GM18507 (cell line): ENCODE results near the gene RAPGEF2.
"Not testable (repeated sequence)": the region's sequence is repeated elsewhere in the genome, so short reads cannot be mapped to it uniquely, and the experiment has no call there.

Experiments
- DNase-seq: peaks from one replicate; pipeline ENCODE4 v3.0.0; 2011; ENCODE audit warnings: low read depth; ENCODE audit not compliant: insufficient read length; ENCODE audit errors: extremely low spot score
- FAIRE-seq: peaks from 2 replicates; lab custom pipeline; 2011; peaks lifted over from hg19 to GRCh38; lab: Jason Lieb, UNC

Gene RAPGEF2

DNA sequence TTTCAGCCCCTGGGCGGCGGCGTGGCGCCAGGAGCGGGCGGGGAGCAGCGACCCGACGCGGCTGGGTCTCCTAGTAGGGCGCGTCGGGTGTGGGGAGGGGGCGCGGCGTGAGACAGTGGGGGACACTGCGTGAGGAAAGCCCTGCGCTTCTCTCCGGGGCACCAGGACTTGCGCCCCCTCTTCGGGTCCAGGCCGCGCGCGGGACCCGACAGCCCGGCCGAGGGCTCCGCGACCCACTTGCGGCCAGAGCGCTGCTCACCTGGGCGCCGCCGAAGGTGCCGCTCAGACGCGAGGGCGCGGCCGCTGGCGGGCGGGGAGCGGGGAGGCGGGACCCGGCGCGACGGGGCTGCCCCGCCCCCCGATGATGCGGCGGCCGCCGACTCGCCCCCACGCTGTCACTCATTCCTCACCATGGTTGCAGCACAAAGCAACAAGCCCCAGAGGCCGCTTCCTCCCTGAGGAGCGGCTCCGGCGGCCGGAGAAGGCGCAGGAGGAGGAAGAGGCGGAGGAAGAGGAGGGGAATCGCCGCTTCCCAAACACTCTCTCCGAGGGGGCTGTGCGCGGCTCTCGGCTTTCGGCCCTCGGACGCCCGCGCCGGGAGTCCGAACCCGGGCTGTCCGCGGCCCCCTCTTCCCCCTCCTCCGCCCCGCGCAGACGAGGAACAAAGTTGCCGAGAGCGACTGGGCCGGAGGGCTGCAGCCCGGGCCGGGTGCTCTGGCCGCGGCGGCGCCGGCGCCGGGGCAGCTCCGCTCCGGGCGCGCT, at the start of gene RAPGEF2:
Gene RAPGEF2 (plus strand): TSS at position 458 of the 762 bp plus-strand sequence. CDS start 1,084 bp downstream, outside the sequence.
- FAIRE-seq, result peak; percentile 93
- peak; percentile 91 for DNase-seq

DNA sequence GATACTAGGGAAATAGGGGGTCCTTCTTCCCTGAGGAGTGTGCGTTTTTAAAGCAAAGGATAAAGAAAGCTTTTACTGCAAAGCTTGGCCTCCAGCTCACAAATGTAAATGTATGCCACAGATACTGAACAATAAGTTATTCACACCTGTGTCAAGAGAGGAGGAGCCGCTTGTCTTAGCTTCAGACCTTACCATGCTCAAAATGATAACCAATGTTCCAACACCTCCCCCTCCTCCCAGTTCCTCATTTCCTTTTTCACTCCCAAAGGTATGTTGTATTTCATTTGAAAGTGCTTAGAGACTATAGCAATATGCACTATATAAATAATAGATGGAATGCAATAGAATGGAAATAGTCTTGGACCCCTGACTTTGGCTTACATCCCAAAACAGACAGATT, 47.0 kb upstream of the RAPGEF2 start:
- FAIRE-seq (peak; percentile 45), DNase-seq (no peak)

DNA sequence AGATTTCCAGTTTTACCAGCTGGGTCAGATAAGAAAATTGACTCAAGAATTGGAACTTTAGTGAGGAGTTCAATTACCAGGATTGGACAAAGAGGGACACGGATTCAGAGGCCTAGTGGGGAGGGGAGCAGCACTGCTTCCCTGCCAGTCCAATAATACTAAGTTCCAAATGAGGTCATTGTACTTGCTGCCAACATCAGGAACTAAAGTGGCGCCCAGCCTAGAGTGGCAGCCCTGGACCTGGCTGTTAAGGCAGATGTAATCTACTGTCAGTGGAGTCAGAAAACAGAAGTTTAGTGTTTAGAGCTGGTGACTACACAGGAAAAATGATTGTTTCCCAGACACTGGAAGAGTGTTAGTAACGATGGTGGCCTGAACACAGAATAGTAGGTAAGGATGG, 42.7 kb upstream of the RAPGEF2 start:
- no peak for DNase-seq
- no peak for FAIRE-seq

- DNase-seq (no peak), FAIRE-seq (peak; percentile 71)
These were observed 40.5 kb upstream of the RAPGEF2 start for GRCh38 chr4:159062381-159062780.

DNA sequence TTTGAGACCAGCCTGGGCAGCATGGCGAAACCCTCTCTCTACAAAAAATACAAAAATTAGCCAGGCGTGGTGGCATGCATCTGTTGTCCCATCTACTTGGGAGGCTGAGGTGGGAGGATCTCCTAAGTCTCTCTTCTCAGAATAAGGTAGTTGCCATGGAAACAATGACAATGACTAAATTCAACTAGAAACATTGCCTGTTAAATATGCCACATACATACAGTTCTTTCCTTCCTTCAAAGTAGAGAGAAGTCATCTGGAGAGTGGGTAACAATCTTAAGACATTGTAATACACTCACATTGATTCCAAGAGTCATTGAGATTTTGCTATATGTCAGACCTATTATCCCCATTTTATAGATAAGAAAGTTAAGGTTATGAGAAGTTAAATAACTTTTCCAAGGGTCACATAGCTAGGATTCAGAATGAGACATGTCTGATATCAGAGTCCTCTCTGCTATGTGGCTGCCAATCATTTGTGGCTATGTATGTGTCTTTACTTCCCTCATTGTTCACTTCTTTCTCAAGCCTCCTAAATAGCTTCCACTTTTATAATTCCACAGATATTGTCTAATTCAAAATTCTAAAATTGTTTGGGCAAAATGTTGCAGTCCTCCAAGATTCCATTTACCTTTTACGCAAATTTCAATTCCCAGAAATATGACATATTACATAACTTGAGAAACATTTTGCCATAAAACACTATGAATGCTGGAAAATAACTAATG, 37.2 kb upstream of the RAPGEF2 start:
- no peak for FAIRE-seq

GRCh38 chr4:159068139-159068538, 34.7 kb upstream of the RAPGEF2 start:
- FAIRE-seq, DNase-seq: not testable (repeated sequence)

More for the DNA sequence above, 37.2 kb upstream of the RAPGEF2 start:
- no peak for DNase-seq

- no peak for FAIRE-seq
- DNase-seq, result no peak
These were observed 33.0 kb upstream of the RAPGEF2 start for GRCh38 chr4:159069922-159070321.

DNA sequence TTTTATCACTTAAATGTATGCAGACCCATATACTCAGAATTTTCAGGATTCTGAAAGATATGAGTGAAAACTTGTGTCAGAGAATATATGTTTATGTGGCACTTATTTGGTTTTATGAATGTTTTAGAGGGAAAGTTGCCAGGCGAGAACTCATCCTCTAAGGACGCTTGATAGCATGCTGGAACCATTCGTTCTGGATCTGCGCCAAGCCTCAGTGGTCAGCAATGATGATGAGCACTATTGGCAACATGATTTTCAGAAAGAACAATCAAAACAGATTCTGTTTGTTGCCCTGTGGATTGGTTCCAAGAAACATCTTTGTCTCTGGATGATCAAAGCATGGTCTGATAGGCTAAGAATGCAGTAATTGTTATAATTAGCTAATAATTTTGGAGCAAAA, 32.1 kb upstream of the RAPGEF2 start:
- DNase-seq, result no peak
- no peak for FAIRE-seq

DNA sequence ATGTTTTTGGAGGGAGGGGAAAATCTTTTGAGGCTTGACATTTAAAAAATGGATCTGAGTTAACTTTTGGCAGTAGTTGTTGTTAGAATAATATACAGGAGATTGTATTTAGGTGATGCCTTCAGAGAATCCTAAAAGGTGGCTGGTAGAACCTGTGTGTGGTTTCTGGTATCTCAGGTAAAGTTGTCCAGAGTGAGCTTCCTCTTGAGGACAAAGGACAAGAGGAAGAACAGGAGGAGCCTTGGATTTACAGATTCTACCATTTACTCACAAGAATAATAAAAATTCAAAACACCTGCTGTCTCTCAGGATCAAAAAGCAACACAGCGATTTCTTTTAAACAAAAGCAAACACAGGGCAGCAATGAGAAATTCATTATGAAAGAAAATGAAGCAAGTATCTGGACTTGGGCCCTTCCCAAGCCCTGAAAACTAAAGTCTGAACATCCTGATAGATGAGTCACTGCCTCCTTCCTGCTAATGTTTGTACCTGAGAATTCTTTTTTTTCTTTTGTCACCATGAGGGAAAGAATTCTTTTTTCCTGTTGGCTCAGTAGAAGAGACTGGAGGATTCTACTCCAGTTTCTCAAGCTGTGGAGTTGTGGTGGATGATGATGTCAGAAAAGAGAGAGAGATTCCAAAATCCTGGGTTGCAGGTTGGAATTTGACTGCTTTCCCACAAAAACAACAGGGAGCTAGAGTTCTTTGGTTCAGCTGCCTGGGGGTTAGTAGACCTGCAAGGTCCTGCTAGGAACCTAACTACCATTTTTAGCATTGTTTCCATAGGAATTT, 31.5 kb upstream of the RAPGEF2 start:
- FAIRE-seq (no peak), DNase-seq (no peak)

DNA sequence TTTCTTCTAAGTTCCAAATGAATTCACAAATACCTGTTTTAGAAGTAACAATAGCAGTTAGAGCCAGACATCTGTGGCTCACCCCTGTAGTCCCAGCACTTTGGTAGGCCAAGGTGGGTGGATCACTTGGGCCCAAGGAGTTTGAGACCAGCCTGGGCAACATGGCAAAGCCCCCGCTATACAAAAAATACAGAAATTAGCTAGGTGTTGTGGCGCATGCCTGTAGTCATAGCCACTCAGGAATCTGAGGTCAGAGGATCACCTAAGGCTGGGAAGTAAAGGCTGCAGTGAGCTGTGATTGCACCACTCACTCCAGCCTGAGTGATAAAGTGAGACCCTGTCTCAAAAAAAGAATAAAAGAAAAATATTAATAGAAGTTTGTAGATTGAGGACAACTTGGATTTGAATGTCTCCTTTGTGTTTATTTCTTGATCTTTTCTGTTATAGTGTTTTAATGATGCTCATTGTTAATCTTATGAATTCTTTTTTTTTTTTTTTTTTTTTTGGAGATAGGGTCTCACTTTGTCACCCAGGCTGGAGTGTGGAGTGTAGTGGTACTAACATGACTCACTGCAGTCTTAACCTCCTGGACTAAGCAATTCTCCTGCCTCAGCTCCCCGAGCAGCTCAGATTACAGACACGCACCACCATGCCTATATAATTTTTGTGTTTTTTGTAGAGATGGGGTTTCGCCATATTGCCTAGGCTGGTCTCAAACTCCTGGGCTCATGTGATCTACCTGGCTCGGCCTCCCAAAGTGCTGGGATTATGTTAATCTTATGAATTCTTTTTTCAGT, 30.7 kb upstream of the RAPGEF2 start:
- FAIRE-seq, result no peak

GRCh38 chr4:159075531-159075932, 27.3 kb upstream of the RAPGEF2 start:
- FAIRE-seq (no peak), DNase-seq (no peak)

More for the DNA sequence above, 30.7 kb upstream of the RAPGEF2 start:
- DNase-seq, result no peak

GRCh38 chr4:159077018-159077417, 25.9 kb upstream of the RAPGEF2 start:
- DNase-seq, FAIRE-seq: not testable (repeated sequence)

DNA sequence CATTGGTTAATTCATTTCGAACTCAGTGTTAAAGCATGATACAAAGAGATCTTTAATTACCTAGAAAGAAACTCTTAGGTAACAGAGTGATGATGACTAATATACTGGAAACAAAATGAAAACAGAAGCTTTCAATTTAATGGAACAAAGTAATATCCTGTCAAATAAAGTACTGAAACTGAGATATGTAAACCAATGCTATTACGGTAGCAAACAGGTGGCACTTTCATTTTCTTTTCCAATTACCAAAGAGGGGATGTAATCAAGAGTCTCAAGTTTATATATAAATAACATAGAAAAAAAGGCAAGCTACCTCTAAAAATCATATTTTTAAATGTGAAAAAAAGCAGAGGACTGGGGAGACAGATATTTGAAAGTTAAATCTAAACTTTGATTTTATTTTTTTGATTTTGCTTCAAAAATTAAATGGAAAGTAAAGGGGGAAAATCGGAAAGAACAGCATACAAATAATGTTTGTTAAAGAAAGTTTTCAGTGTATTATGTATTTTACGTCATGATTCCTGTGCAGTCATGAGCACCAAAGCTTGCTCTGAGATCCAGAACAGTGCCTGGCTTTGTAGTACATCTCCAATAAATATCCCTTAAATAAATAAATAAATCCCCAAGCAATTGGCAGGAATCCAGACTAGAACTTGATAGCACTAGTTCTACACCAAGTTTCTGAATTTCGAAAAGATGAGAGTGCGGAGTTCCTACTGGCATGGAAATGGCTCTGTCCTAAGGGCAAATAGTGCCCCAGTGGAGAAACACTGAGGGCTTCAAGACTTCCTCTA, 25.0 kb upstream of the RAPGEF2 start:
- FAIRE-seq (peak; percentile 91), DNase-seq (peak; percentile 56)

DNA sequence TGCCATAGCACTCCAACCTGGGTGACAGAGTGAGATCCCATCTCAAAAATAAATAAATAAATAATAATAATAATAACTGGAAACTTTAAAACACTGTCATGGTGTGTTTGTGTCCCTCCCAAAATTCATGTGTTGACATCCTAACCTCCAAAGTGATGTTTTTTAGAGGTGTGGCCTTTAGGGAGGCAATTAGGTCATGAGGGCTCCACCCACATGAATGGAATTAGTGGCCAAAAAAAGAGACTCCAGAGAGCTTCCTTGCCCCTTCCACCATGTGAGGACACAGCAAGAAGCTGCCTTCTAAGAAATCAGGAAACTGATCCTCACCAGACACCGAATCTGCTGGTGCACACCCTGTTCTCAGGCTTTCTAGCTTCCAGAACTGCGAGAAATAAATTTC, 23.8 kb upstream of the RAPGEF2 start:
- FAIRE-seq (no peak), DNase-seq (no peak)

DNA sequence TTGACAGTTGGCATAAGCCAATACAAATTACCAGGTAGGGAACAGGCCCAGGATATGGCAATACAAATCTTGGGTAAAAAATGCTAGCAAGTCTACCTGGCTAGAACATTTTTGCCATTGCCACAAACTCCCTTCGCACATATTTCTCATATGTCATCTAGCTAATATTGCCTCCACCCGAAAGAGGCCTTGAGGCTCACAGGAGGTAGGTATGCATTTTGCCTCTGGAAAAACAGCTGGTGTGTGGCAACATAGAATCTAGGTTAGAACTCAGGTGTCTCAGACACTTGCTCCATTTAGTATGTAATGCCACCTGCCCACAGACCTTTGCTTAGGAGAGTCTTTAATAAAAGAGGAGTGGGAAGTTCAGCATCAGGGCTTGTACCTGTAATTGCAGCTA, 16.3 kb upstream of the RAPGEF2 start:
- FAIRE-seq (no peak), DNase-seq (no peak)

DNA sequence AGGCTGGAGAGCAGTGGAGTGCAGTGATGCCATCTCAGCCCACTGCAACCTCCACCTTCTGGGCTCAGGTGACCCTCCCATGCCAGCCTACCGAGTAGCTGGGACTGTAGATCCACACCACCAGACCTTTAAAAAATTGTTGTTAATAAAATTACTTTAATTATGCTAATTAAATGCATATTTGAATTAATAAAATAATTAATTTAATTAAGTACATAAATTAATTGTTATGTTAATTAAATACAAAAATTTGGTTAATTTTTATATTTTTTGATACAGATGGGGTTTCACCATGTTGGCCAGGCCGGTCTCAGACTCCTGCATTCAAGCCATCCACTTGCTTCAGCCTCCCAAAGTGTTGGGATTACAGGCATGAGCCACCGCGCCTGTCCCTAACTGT, 12.6 kb upstream of the RAPGEF2 start:
- FAIRE-seq (no peak), DNase-seq (no peak)

DNA sequence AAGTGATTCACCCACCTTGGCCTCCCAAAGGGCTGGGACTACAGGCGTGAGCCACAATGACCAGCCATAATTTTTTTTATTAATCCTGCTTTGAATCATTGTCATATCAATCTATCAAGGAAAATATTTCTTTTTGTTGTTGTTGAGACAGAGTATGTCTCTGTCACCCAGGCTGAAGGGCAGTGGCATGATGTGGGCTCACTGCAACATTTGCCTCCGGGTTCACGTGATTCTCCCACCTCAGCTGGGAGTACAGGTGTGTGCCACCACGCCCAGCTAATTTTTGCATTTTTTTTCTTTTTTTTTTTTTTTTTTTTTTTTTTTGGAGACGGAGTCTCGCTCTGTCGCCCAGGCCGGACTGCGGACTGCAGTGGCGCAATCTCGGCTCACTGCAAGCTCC, 8.7 kb upstream of the RAPGEF2 start:
- not testable (repeated sequence) for FAIRE-seq

DNA sequence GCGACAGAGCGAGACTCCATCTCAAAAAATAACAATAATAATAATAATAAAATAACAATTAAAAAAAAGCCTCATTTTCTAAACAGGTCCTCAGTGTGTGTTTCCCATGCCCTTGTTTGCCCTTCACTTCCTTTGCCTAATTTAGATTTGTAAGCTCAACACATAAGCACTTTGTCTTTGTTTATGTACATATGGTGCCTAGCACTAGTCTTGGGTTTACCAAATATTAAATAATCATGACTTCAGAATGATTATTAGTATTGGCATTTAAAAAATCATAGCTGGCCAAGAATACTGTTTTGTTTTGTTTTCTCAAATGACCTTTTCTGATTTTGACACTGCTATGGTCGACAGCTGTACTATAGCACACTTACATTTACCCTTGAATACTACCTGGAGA, 6.4 kb upstream of the RAPGEF2 start:
- DNase-seq (no peak), FAIRE-seq (no peak)

More for the DNA sequence above, 8.7 kb upstream of the RAPGEF2 start:
- not testable (repeated sequence) for DNase-seq
